GM03348 (cell line): Measurements from ENCODE around the gene OR6C76.
"Not testable (repeated sequence)": the region's sequence is repeated elsewhere in the genome, so short reads cannot be mapped to it uniquely, and the experiment has no call there.

Experiments used
- DNase-seq: peaks from one replicate; pipeline ENCODE4 v3.0.0; 2012; ENCODE audit warnings: low spot score

Gene OR6C76

DNA sequence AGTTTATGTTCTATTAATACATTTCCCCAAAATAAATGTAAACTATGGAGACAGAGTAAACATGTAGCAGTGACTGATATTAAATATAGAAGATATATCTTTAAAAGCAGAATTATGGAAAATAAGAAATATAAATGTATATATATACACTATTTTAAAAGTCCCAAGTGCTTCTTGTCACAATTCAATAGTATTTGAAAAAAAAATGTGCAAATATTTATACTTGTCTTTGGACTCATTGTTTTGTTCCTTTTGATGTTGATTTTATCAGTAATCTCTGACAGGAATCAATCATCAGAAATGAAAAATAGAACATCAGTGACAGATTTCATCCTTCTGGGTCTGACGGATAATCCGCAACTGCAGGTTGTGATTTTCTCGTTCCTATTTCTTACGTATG lies at the start of gene OR6C76:
Gene OR6C76 (plus strand): TSS at position 301 of the 400 bp plus-strand sequence. CDS start 0 bp downstream, at position 301.
- no peak for DNase-seq

DNA sequence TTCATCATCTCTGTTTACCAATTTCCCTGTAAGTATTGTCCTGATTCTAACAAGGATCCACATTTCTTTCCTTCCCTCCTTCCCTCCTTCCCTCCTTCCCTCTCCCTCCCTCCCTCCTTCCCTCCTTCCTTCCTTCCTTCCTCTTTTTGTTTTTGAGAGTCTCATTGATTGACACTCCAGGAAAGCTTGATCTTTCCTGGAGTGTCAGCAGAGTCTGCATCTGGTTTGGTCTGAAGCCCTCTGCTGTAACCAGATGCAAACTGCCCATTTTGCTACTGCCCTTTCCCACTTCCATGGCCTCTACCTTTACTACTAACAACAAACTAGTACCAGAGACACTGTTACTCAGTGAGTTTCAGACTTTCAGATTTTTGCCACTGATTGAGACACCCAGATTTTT lies 40.2 kb upstream of the OR6C76 start:
- DNase-seq: no peak

DNA sequence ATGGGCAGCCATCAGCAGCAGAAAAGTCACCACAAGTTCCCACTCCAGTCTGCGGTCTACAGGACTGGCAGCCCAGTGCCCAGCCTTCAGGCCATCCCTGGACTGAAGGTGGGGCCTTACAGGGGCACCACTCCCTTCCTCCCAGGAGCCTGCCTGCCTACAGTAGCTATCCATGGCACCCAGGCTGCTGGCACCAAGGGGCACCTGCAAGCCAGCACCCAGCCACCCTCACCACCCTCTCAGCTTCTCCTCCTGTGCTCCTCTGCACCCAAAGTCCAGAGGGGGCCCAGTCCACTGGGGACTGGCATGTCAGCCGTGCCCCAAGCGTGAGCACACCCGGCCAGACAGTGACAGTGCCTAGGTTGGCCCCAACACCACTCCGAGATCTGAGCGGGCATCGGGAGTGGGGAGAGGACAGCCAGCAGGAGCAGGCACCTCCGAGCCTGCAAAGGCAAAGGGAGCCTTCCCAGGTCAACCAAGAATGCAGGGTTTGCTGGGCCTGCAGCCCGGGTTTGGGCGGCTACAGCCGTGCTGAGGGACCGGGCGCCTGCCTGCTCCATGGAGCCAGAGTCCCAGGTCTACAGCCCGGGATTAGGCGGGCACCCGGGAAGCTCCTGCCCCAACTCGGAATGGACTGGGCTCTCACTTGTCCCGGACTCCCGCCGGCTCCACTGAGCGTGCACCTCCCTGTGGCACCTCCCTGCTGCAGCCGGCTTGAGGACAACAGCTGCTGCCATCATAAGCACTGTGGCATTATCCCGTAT lies 33.8 kb upstream of the OR6C76 start:
- DNase-seq: no peak

DNA sequence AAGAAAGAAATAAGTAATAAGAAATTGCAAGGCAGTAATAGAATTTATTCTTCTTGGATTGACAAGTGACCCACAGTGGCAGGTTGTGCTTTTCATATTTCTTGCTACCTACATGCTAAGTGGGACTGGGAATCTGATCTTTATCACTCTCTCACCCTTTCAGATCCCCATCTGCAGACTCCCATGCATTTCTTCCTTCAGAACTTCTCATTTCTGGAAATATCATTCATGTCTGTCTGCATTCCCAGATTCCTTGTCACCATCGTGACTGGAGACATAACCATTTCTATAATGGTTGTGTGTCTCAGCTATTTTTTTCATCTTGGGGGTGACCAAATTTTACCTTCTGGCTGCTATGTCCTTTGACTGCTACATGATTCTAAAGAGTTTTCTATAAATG lies 29.7 kb upstream of the OR6C76 start:
- DNase-seq: no peak

DNA sequence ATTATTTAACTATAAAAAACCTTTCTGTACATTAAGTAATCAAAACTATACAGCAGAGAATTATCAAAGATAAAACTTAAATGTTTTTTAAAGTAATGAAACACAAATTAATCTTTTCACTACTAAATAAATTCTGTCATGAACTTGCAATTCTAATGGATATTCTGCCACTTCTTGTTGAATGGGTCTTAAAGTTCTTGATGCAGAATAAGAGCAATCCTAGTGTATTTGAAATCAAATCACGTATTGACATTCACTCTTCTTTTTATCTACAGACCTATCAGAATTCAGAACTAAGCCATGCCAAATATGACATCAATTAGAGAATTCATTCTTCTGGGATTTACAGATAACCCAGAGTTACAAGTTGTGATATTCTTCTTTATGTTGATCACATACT lies 25.8 kb upstream of the OR6C76 start, which contains the start of gene OR6C65:
Gene OR6C65 (plus strand): TSS at position 301 of the 400 bp plus-strand sequence. CDS start 0 bp downstream, at position 301.
- DNase-seq: no peak

DNA sequence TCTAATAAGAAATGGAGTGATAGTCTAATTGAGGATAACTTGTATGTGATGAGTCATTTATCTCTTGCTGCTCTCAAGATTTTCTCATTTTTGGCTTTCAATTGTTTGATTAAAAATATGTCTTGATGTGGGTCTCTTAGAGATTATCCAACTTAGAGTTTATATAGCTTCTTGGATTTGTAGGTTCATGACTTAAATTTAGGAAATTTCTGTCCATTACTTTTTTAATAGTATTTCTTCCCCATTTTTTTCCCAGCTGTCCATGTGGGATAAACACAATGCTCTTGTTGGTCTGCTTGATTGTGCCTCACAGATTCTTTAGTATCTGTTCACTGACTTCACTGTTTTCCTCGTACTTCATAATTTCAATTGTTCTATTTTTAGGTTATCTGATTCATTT lies 18.2 kb upstream of the OR6C76 start:
- DNase-seq: no peak

DNA sequence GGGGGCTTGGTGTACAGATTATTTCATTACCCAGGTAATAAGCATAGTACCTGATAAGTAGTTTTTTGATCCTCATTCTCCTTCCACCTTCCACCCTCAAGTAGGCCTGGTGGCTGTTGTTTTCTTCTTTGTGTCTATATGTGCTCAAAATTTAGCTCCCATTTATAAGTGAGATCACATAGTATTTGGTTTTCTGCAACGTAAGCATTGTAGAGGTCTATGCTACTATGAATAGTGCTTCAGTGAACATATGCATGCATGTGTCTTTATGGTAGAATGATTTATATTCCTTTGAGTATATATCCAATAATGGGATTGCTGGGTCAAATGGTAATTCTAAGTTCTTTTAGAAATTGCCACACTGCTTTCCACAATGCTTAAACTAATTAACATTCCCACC lies 16.9 kb upstream of the OR6C76 start:
- DNase-seq: not testable (repeated sequence)

DNA sequence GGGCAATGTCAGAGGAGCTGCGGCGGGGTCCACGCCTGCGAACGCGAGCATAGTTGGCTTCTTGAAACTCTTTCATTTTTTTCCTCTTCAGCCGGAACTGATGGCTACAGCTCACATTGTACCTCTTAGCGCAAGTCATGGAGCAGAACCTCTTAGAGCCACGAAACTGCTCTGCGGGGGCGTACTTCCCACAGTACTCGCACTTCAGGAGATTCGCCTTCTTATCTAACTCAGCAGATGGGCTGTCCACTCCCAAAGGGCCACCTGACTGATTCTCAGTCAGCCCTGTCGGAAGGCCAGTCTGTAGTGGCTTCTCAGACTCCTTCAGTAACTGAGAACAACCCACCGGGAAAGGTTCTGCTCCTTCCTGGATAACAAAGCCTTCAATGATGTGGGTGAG lies 13.9 kb upstream of the OR6C76 start:
- DNase-seq: not testable (repeated sequence)

DNA sequence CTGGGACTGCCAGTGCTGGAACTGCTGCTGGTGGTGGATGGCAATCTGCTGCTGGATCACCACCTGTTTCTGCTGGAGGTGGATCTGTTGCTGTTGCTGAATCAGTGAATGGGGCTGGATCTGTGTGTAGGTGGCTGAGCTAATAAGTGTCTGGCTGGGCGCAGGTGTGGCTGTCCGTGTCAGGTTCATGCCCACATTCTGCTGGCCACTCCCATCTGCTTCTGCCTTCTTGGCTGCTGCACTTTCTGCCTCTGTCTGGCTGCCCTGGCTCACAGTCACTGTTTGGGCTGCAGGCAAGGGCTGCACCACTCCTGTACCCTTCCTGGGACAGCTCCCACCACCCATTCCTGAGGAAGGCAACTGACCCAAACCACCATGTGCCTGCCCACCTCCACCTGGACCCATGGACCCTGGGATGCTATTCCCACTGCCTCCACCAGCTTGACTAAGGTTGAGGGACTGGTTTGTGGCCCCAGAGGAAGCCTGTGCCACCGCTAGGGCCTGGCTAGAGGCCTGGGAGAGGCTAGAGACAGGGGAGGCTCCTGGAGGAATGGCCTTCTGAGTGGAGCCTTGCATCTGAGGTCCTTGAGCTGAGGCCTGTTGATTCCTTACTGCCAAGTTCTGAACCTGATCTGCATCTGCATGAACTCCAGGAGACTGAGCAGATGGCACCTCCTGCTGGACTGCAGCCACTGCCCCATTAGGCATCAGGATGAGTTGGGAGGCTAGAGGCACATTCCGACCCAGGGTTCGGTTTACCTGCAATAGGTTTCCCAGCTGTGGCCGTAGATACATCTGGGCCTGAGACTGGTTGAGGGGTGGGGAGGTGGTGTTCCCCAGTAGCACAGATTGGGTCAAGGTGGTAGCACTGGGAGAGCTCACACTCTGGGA lies 12.3 kb upstream of the OR6C76 start:
- DNase-seq: not testable (repeated sequence)

DNA sequence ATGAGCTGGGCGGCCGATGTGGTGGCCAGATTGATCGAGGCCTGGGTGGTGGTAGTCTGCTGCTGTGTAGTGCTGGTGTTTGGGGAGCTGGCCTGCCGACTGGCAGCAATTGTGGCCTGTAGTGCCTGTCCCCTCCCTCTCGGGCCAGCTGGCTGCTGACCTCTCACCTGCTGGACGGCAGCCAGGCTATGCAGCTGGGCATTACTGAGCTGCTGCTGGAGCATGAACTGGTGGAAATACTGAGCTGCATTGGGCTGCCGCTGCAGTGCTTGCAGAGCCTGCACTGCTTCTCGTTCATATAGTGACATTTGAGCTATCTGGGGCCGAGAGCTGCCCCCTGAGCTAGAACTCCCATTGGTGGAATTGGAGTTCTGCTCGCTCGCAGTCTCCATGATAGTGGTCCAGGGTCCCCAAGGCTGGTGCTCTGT lies 11.6 kb upstream of the OR6C76 start:
- DNase-seq: not testable (repeated sequence)

DNA sequence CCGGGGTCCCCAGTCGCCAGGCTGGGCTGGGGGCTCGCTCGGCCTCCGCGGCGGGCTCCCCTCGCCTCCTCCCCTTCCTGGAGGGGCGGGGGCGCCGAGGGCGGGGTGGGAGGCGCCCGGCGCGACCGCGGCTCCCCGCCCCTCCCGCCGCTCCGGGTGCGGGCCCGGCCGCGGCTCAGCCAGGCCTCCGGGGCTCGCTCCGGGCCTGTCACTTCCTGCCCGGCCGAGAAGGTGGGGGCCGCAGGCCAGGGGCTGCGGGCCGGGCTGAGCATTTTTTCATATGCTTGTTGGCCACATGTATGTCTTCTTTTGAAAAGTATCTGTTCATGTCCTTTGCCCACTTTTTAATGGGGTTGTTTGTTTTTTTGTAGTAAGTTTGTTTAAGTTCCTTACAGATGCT lies 11.2 kb upstream of the OR6C76 start:
- not testable (repeated sequence) for DNase-seq

DNA sequence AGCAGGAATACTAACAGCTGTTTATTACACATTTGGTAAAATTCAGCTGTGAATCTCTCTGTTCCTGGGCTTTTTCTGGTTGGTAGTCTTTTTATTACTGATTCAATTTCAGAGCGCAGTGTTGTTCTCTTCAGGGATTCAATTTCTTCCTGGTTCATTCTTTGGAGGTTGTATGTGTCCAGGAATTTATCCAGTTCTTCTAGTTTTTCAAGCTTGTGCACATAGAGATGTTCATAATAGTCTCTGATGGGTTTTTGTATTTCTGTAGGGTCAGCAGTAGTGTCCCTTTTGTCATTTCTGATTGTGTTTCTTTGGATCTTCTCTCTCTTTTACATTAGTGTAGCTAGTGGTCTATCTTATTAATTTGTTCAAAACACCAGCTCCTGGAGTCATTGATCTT lies 9.1 kb upstream of the OR6C76 start:
- DNase-seq: no peak

DNA sequence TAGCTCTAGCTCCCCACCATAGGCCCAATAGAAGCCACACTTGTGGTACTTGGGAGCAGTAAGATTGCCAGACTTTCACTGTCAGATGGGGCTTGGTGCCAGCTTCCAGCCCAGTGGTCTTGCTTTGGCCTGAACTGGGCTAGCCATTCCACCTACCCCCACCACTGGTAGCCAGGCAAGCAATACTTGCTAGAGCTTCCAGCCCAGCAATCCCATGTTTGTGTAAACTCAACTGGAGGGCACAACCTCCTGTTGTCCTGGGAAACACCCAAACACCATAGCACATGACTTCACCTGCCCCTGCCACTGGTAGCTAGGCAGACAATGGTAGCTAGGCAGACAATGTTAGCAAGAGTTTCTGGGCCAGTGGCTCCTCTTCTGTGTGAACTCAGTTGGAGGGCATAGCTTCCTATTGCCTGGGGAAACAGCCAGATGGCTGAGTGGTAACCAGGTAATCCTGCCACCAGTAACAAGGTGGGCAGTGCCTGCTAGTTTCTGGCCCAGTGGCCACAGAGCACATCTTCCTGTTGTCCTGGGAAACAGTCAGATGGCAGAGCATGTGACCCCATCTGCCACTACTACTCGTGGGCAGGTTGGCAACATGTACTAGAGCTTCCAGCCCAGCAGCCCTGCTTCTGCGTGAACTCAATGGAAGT lies 5.6 kb upstream of the OR6C76 start:
- DNase-seq: no peak

DNA sequence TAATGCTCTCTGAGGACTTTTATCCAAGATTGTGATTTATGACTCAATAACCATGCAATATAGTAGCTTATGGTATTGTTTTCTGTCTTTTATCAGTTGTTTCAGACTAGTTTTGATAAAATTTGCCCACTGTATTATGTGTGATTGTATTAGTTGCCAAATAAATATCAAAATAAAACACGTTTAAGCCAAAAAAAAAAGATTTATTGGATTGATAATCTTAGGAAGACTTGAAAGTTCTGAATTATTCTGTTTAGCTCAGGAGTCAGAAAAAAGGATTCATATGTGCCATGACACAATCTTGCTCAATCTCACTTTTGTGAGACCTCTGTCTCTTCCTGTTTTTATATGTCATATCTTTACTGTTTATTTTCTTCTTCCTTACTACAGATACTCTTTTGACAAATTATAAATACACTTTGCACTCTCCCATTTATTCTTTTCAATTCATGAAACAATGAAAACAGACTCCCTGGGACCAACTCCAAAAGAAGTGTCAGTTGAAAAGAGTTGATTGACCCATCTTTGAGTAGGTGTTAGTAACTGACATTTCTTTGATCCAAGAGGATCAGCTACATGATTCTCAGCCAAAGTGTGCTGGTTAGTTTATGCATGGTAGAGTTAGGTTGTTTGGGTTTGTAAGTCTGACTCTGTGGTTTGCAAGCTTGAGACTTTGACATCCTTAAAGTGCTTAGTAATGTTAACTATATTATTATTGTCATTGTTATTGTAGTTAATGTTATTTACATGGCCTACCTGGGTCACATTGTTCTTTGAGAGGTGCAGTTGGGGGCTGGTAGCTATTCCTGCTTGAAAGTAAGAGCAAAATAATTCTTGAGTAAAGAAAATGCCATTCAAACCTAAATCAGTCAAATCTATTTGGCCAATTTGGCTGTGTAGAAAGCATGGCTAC lies 2.5 kb downstream of the OR6C76 start:
- no peak for DNase-seq

DNA sequence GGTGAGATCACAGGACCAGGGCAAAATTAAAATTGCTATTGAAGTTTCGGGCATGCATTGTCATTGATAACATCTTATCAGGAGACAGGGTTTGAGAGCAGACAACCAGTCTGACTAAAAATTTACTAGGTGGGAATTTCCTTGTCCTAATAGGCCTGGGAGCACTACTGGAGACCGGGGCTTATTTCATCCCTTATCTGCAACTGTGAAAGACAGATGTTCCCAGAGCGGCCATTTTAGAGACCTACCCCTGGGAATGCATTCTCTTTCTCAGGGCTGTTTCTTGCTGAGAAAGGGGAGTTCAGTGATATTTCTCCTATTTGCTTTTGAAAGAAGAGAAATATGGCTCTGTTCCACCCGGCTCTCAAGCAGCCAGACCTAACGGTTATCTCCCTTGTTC lies 15.2 kb downstream of the OR6C76 start:
- DNase-seq: not testable (repeated sequence)

DNA sequence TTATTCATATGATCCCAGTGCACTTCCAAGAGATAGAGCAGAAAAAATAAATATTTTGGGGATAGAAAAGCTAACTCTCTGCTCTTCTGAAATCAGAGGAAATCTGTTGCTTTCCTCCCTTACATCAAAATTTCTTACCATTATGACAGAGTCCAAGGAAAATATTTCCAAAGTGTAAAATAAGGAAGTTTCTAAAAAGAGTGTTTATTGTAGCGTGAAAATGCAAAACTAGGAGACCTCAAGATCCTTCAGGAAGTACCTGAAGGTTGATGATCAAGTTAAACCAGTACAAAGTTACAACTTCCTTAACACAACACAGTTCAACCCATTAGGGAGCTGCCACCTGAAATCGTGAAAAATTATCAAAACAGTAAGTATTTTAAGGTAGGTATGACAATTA lies 17.7 kb downstream of the OR6C76 start, which contains the start of gene OR6C2:
Gene OR6C2 (plus strand): TSS at position 301 of the 400 bp plus-strand sequence. CDS start 8,138 bp downstream, outside the sequence.
- no peak for DNase-seq

DNA sequence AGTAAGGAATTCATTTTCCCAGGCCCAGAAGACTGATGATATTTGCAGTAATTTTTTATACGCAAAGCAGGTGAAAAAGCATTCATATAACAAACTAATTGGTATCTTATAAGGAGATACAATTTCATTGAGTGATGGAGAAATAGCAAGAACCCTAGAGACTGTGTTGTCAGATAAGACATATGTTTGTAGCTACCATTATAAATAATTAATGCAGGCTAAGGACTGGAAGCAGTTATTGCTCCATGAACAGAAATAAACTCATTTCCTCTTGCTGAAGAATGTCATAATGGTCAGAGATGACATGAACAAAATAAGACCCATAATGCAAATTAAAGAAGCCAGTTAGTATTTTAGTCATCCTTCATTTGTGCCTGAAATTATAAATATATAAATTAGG lies 19.3 kb downstream of the OR6C76 start:
- DNase-seq: no peak

DNA sequence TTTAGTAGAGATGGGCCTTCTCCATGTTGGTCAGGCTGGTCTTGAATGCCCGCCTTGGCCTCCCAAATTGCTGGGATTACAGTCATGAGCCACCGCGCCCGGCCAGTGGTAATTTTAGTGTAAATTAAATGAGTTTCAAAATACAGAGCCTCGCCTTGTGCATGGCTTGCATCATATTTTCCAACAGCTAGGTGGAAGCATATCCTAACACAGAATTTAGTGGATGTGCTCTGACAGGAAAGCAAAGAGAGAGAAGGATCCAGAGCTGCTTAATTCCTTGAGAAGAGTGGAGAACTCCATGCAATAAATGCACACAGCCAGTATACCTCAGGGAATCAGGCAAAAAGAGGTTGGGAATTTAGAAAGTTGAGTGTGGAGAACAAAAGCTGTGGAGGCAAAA lies 20.3 kb downstream of the OR6C76 start:
- DNase-seq: no peak

DNA sequence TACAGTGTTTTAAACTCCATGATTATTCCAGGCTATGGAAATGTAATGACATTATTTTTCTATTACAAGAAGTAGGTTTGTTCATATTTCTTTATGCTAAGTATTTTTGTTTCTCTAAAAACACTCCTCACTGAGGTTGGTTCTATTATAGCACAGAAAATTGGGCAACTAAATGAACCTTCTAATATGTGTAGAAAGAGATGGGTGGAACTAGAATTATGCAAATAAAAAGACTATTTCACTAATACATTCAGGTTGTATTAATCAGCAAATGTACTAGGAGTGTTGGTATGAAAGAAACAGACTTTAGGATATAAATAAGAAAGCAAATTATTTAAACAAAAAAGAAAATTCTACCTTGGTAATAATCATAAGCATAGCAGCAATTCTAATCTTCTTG lies 22.8 kb downstream of the OR6C76 start:
- DNase-seq: no peak

DNA sequence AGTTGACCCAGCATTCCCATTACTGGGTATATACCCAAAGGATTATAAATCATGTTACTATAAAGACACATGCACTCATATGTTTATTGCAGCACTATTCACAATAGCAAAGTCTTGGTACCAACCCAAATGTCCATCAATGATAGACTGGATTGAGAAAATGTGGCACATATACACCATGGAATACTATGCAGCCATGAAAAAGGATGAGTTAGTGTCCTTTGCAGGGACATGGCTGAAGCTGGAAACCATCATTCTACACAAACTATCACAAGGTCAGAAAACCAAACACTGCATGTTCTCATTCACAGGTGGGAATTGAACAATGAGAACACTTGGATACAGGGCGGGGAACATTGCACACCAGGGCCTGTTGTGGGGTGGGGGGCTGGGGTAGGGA lies 38.9 kb downstream of the OR6C76 start:
- not testable (repeated sequence) for DNase-seq

DNA sequence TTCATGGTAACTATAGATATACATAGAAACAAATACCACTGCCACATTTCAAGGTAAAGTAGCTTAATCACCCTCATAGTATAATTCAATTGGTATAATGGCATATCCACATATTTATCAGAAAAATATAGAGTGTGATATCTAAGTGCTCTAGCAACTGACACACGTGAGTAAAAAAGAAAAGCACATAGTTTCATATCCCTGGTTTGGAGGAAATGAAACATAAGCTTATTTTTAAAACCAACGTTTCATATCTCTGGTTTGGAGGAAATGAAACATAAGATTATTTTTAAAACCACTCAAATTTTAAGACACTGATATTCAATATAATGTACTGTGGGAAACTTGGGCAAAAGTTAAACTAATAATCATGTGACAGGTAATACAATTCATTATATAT lies 41.8 kb downstream of the OR6C76 start:
- no peak for DNase-seq
